Astrocyte of the cerebellum (primary cell): ENCODE results near the gene TBC1D14.

Experiments
- DNase-seq: peaks from one replicate; pipeline ENCODE4 v3.0.0-alpha.2; 2011; ENCODE audit warnings: low read depth
- H3K4me3 ChIP-seq: 2 replicates; pipeline ENCODE4 v1.5.1; 2011; ENCODE audit warnings: mild to moderate bottlenecking, low read depth, low read length, moderate library complexity
- CTCF ChIP-seq: IDR thresholded peaks from 2 replicates; pipeline ENCODE4 v1.5.1; 2012; ENCODE audit warnings: low read length, low read depth, moderate library complexity, mild to moderate bottlenecking; ENCODE audit errors: missing control alignments
- in situ Hi-C: cut with HindIII; loops from 2 replicates; pipeline ENCODE4 v1.10.0; 2017; ENCODE audit warnings: low sequenced_read_pairs

The TBC1D14 gene

GRCh38 chr4:7017446-7018048 lies 107.9 kb downstream of the TBC1D14 start:
- no peak overlapping the region for H3K4me3 ChIP-seq
- TF ChIP-seq CTCF: no peak
- in situ Hi-C loops: no loop called here
- DNase-seq: no peak

- TF ChIP-seq CTCF: no peak
- in situ Hi-C loops: no loop called here
- no peak for DNase-seq
- no peak overlapping the region for H3K4me3 ChIP-seq
Measured at GRCh38 chr4:7018281-7018680, 108.7 kb downstream of the TBC1D14 start.

- no peak for DNase-seq
- in situ Hi-C loops: no loop called here
- no peak for TF ChIP-seq CTCF
- no peak overlapping the region for H3K4me3 ChIP-seq
Measured at GRCh38 chr4:7019367-7019766, 109.7 kb downstream of the TBC1D14 start.

GRCh38 chr4:7020290-7020689 lies 110.7 kb downstream of the TBC1D14 start:
- in situ Hi-C loops: loop anchor here (5.0 kb wide), 1 partner anchor 33 kb away; no protein-coding TSS in a partner anchor
- DNase-seq: no peak
- no peak for TF ChIP-seq CTCF
- H3K4me3 ChIP-seq: no peak overlapping the region

- no peak for TF ChIP-seq CTCF
- in situ Hi-C loops: loop anchor here (5.0 kb wide), 1 partner anchor 34 kb away; no protein-coding TSS in a partner anchor
- no peak overlapping the region for H3K4me3 ChIP-seq
- no peak for DNase-seq
Measured at GRCh38 chr4:7020856-7021255, 111.2 kb downstream of the TBC1D14 start.

- no peak for TF ChIP-seq CTCF
Measured at GRCh38 chr4:7021355-7021754, 111.7 kb downstream of the TBC1D14 start.

More at GRCh38 chr4:7021355-7021754, 111.7 kb downstream of the TBC1D14 start:
- in situ Hi-C loops: loop anchor here (5.0 kb wide), 1 partner anchor 34 kb away; no protein-coding TSS in a partner anchor
- H3K4me3 ChIP-seq: no peak overlapping the region
- DNase-seq: no peak
